ACHN (cell line): ENCODE results near the gene ARFGAP1.
"Not testable (repeated sequence)": the region's sequence is repeated elsewhere in the genome, so short reads cannot be mapped to it uniquely, and the experiment has no call there.

Experiments used
- DNase-seq: peaks from one replicate; pipeline ENCODE4 v3.0.0-alpha.2; 2015
- in situ Hi-C: cut with HindIII; loops from 2 replicates; pipeline ENCODE4 v1.10.0; 2017; ENCODE audit warnings: low sequenced_read_pairs, low pct_ligation_motif_present, low pct_unique_long_range_greater_than_20kb

The ARFGAP1 gene

DNA sequence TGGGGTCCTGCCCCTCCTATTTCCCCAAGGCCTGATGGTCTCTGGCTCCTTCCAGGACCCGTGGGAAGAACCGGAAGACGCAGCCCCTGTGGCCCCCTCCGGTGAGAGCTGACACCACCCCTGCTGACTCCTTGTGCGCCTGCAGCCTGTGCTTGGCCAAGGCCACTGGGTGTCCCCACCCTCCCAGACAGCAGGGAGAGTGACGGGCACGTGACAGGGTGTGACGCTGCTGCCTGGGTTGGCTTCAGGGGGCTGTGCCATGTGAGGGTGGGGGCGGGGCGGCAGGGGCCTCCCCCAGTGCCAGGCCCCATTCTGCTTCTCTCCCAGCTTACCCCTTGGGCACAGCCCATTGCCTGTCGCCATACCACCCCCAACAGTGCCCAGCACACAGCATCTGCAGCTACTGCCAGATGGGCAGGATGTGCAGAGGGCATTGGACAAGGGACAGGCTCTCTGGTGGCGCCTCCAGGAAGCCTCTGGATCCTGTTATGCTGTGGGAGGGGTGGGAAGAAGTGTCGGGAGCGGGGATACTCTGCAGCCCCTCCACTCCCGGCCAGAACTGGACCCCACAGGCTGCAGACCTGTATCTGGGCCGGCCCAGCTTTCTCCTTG, 34.0 kb upstream of the ARFGAP1 start:
- DNase-seq: no peak
- in situ Hi-C loops: no loop called here

DNA sequence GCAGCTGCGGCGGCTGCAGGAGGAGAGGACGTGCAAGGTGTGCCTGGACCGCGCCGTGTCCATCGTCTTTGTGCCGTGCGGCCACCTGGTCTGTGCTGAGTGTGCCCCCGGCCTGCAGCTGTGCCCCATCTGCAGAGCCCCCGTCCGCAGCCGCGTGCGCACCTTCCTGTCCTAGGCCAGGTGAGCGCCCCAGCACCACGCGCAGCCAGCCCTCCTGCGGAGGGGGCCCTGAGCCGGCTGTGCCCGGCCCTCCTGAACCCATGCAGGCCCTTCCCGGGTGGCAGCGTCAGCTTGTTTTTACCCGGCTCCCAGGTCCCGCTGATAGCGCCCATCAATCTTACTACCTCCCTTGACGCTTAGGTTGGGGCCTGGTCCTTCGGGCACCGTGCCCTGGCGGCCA, 33.2 kb upstream of the ARFGAP1 start:
- in situ Hi-C loops: no loop called here
- DNase-seq: no peak

DNA sequence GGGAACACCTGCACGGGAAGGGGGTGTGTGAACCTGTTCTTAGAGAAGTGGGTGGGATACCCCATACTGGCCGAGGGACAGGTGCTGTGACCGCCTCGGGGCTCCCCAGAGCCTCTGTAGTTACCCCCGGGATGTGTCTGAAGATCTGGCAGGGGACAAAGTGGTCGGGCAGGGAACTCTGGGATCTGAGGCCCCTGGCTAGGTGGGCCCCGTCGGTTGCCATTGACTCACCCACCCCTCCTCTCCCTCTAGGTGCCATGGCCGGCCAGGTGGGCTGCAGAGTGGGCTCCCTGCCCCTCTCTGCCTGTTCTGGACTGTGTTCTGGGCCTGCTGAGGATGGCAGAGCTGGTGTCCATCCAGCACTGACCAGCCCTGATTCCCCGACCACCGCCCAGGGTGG, 32.6 kb upstream of the ARFGAP1 start:
- DNase-seq: no peak
- in situ Hi-C loops: no loop called here

DNA sequence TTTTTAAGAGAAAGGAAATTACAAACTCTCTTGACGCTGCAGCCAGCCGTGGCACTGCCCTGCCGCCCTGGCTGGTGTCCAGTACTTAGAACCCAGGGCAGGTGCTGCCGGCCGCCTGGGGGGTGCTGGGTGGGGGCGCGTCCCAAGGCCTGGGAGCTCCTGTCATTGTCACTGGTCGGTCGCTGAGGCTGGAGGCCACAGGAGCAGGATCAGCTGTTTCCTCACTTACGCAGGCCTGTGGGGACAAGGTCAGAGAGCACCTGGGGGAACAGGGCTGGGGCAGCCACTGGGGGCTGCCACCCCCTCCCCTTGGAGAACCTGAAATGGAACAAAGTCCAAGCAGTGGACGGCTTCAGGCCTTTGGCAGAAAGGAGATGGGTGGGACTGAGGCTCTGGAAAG, 31.3 kb upstream of the ARFGAP1 start:
- DNase-seq: peak; percentile 8
- in situ Hi-C loops: no loop called here

DNA sequence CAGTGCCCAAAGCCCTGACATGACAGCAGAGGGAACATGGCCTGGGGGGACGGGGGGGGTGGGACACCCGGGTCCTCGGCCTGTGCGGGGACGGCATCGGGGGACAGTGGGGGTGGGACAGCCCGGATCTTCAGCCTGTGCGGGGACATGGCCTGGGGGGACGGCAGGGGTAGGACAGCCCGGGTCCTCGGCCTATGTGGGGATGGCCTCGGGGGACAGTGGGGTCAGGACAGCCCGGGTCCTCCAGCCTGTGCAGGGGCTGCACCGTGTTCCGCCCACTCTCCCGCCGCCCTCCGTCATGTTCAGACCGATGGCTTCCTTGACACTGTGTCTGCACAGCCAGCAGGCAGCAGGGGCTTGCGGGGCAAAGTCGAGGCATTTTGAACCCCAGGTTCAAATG, 29.9 kb upstream of the ARFGAP1 start:
- in situ Hi-C loops: no loop called here
- DNase-seq: no peak

DNA sequence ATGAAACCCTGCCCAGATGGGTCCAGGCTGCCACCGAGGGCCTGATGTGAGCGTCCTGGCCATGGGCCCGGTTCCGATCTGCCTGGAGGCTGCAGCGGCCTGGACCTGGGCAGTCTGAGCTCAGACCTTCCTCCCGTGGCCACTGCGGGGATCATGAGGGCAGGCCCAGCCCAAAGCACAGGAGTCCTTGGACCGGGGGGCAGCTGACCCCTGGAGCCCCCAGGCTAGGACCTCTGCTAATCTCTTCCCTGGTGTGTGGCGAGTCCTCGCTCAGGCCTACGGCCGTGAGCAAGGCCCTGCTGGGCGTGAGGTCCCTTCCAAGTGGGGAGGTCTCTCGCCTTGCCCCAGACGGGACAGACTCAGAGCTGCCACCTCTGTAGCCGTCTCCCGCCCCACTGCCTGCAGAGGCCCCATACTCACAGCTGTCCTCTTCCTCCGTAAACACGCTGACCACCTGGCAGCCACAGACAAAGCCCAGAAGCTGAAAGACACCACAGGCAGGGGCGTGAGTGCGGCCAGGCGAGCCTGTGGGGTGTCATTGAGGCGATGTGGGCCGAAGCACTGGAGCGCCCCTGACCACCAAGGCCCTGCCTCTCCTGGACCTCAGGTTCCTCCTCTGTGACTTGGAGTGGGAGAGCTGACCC, 28.9 kb upstream of the ARFGAP1 start:
- DNase-seq: no peak
- in situ Hi-C loops: no loop called here

DNA sequence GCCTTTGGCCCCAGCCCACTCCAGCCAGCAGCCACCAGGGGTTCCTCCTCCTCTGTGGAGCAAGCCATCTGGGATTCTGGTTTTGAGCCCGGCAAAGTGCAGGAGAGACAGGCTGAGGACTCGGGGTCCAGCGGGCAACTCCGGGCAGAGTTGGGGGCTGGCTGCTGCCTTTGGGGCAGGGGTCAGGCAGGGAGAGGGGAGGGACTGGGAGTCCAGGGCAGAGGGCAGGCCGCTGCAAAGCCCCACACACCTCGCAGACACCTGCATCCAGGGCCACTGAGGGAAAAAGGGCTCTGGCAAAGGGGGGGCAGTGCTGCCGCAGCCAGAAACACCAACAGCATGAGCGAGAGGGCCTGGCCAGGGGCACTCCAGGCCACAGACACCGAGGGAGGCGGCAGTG, 28.1 kb upstream of the ARFGAP1 start:
- in situ Hi-C loops: no loop called here
- no peak for DNase-seq

DNA sequence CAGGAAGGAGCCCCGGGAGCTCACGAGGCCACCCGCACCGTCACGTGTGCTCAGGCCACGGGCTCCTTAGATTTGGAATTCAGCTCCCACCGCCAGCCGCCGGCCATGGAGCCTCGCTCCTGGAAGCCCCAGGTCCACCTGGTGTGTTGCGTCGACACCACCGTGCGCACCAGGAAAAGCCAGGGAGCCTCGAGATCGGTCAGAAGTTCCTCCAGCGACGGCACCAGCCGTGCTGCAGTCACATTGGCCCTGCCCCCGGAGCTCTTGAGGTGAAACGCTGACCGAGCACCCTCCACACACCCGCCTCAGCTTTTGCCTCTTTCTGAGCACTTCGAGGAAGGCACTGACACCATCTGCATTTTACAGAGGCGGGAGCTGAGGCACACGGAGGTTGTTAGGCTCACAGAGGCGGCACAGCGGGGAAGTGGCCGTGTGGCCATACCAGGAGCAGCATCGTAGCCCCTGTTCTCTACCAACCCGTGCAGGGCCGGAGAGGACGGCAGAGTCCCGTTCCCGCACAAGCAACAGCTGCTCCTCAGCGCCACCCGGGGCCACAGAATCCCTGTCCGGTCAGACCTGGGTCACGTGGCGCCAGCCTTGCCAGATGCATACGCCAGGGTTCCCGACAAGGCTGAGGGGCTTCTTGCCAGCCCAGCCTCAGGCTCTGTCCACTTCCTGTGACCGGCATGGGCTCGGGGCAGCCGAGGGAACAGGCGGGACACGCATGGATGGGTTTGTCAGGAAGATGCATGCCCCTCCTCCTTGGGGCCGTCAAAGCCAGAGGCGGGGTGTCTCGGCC, 25.9 kb upstream of the ARFGAP1 start:
- in situ Hi-C loops: no loop called here
- DNase-seq: no peak

DNA sequence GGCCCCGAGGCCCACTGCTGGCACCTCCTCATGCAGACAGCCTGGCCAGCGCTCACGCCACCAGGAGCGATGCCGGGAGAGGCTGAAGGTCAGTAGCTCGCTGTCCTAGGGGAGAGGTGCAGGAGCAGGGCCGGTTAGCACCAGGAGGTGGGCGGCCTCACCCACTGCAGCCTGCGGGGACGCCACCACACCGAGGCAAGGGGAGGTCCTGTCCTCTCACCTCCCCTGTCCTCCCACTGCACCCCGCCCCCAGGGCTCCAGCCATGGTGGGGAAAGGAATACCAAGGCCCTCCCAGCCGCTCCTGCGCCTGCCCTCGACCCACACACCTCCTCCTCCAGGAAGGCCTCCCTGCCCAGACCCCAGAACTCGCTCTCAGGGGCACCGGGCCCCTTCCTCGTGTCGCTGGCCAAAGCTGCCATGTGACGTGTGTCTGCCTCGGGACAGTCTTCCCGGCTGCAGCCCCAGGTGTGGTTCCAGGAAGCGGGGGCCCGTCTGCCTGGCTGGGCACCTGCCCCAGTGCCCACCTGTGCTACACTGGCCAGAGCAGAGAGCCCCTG, 24.9 kb upstream of the ARFGAP1 start:
- in situ Hi-C loops: no loop called here

DNA sequence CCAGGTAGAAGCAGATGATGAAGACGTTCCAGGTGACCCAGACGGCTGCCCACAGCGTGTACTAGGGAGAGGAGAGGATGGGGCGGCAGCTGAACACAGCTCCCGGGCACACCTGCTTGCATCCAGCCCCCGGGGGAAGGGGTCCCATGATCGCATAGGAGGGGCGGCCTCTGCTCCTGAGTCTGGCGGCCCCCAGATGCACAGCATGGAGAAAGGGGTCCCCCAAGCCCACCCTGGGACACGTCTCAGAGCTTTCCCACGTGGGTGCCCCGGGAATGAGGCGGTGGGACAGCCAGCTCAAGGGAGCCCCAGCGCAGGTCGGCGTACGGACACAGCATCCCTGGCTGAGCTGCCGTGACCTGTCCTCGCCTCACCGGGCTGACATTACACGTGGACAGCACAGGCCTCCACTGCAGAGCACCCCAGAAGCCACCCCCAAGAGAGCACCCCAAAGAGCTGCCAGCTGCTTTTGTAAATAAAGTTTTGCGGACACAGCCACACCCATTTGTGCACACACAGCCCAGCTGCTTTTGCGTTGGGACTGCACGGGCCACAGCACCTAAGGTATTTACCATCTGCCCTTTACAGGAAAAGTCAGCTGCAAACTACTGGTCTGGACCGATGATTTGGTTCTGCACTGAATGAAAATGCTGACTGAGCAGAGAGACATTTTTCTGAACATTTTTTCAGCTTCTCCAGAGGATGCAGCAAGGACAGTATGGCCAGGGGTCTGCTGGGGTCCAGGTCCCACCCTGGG, 23.6 kb upstream of the ARFGAP1 start:
- in situ Hi-C loops: no loop called here
- peak; percentile 85 for DNase-seq

More for the DNA sequence above, 24.9 kb upstream of the ARFGAP1 start:
- no peak for DNase-seq

DNA sequence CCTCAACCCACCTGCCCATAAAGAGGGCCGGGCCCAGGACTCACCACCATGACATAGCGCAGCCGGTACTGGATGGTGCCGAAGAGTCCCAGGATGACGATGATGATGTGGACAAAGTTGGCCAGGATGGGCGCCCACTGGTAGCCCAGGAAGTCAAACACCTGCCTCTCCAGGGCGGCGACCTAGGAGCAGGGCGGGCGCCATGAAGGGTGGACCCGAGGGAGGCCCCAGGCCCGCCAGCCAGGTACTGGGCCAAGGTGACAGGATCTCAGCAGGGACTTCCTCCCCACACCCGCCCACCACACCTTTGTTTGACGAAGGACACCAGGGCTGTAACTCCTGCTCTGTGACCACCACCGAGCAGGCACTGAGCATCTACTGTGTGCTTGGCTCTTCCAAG, 22.7 kb upstream of the ARFGAP1 start:
- in situ Hi-C loops: no loop called here
- no peak for DNase-seq

DNA sequence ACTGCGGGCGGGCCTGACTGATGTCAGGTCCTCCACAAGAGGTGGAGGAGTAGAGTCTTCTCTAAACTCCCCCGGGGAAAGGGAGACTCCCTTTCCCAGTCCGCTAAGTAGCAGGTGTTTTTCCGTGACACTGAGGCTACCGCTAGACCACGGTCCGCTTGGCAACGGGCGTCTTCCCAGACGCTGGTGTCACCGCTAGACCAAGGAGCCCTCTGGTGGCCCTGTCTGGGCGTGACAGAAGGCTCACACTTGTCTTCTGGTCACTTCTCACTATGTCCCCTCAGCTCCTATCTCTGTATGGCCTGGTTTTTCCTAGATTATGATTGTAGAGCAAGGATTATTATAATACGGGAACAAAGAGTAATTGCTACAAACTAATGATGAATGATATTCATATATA, 21.3 kb upstream of the ARFGAP1 start:
- in situ Hi-C loops: not testable (repeated sequence)
- DNase-seq: peak; percentile 20

DNA sequence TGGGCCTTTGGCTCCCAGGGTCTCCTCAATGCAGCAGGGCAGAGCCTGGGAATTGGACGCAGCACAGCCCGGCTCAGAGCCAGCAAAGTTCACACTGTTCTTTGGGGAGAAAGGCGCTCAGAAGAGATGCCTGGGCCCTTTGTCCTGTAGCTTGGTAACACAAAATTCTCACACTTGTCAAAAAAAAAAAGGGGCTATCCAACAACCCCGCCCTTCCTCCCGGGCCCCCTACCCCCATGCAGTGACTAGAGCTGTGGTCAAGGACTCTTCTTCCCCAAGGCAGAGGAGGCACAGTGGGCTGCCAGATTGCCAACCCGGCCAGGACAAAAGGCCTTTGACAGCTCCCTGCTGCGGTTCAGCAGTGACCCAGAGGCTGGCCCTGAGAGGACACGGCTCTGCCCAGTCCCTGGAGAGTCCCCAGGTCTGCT, 20.3 kb upstream of the ARFGAP1 start:
- in situ Hi-C loops: no loop called here
- no peak for DNase-seq

DNA sequence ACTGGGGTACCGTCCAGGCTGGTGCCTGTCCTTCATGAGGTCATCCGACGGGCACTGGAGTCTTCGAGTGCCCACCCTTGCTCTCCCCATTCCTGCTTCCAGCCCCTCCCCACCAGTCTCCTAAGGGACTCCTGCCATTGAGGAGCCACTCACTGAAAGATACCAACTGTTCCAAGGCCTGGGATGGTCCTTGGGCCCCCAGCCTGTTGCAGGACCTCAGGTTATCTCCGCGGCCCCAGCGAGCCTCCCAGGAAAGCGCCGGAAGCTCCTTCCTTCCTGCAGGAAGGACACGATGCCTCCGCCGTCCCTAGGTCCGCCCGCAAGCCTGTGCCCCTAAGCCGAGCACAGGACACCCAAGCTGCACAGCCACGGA, 19.6 kb upstream of the ARFGAP1 start:
- no peak for DNase-seq
- in situ Hi-C loops: no loop called here

DNA sequence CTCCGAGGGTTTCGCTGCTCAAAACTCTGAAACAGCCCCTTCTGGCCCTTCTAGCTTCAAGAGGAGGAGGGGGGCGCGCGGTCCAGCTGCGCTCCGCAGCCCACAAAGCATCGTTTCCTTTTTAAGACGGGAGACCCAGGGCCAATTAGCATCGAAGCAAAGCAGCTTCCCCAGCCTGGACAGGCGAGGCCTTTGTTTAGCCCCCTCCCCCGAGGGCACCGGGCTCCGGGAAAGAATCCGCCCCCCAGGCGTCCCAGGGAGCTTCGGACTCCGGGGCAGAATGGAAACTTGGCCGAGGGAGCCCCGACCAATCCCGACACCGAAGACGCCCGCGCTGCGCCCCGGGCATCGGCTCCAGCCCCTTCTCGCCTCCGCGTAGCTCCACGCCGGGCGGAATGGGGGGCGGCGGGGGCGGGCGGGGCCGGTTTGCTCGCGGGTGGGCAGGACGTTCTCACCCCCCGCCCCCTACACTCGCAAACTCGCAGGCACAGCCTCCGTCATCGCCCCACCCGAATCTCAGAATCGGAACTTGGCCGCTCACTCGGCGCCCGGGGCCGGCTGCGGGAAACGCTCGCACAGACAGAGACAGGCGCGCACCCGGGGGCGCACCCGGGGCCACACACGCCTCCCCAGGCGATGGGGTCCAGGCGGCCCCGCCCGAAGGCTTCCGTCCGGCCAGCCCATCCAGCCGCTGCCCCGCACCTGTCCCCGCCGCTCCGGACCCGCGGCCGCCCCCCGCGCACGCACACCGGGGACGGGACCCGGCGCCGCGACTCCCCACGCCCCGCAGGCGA, 19.0 kb upstream of the ARFGAP1 start:
- in situ Hi-C loops: no loop called here
- no peak for DNase-seq

DNA sequence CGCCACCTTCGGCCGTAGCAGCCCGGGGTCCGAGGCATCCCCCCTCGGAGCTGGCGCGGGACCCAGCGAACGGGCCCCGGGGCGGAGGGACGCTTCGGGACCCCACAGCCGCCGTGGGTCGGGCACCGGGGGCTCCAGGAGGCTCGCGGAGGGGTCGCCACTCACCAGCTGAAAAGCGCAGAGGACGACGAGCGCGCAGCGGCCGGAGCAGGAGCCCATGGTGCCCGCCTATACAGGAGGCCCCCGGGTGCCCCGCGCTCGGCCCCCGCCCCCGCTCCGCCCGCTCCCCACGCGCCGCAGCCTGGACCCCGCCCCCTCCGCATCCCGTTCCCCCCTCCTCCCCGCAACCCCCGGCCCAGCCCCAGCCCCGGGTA, 18.4 kb upstream of the ARFGAP1 start, which contains the start of gene NKAIN4:
NKAIN4 (minus strand) TSS at position 232 of the 374 bp plus-strand sequence; CDS start at position 219, 13 bp downstream.
- no peak for DNase-seq
- in situ Hi-C loops: no loop called here

DNA sequence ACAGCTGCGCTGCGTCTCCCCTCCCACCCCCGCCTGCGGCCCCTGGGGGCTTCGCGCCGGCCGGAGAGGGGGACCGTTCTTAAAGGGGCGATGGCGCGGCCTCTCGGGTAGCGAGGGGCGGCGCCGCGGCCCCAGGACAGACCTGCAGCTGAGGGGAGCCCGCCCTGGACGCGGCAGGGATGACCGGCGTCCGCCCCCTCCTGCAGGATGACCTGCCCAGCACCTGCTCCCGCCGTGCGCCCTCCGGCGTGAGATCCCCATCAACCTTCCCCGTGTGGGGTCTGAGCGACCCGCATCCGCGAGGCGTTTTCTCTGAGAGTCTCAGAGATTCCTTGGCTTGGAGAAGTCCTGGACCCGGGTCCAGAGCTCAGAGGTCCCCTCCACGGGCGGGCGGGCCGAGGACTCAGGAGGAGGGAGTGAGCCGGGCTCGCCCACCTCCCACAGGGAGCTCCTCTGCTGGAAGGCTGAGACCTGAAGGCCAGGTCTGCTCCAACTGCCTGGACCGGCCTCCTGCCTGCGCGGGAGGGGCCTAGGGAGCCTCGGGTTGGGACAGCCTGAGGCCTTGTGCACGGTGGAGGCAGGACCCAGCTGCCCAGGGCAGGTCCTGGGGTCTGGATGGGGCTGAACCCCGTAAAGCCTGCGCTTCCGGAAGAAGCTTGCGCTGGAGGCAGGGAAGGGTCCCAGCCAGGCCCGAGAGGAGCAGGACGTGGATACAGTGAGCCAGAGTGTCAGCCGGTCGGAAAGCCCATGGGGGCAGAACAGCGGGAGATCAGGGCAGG, 17.8 kb upstream of the ARFGAP1 start:
- in situ Hi-C loops: no loop called here
- no peak for DNase-seq
